Stimulated activated CD4-positive, alpha-beta T cell treated with anti-CD3 and anti-CD28 coated beads, TNF-alpha, amount 100 ng/mL, for 1 hour (primary cell): ENCODE results near the gene PRDM2.
"Not testable (repeated sequence)": the region's sequence is repeated elsewhere in the genome, so short reads cannot be mapped to it uniquely, and the experiment has no call there.

Experiments used
- DNase-seq, 3 donors: peaks; one replicate each; pipeline ENCODE4 v3.0.0-alpha.2; 2020; ENCODE audit warnings: low read depth in 3 of 3, low spot score in 1 of 3

The PRDM2 gene

DNA sequence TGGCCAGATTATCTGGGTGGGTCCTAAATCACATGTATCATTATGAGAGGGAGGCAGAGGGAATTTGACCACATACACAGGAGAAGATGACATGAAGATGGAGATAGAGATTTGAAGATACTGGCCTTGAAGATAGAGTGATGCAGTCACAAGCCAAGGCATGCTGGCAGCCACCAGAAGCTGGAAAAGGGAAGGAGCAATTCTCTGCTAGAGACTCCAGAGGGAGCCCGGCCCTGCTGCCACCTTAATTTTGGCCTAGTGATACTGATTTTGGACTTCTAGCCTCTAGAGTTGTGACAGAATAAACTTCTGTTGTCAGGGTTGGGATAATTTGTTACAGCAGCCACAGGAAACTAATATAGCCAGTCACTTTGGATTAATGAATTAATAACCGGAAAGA, 2.2 kb upstream of the PRDM2 start:
- no peak for DNase-seq

- DNase-seq, result no peak
Measured at GRCh38 chr1:13699510-13699909, 478 bp upstream of the PRDM2 start.

DNA sequence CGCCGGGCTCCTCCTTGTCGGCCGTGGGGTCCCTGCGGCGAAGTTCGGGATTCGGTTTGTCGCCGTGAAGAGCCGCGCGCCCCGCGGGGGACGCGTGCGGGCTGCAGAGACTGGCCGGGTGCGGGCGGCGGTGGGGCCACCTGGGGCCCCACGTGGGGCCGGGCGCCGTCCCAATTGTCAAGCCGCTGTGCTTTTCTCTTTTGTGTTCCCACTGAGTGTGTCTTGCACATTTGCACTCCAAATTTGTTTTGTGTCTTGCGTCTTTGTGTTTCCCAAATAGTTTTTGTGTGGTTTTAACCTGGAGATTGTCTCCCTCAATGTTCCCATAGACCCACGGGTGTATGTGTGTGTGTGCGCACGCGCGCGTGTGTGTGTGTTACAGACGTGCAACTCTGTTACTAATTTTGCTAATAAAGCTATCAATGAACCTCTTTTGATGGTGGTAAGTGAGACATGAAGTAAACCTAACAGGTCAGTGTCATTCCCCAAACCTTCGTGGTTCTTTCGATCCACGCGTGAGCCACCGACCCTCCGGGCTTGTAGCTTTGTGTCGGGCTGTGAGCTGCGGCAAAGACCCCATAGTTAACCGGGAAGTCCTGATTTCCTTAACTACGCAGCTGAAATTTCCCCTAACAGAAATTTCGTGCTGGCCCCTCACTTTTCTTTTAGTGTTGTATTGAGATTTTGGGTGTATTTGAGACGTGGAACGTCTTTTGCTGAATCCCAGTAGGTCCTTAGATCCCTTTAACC, 708 bp downstream of the PRDM2 start:
- DNase-seq, result peak in 2 of 3 donors; percentile 24 to 41

GRCh38 chr1:13701271-13701640, 1.3 kb downstream of the PRDM2 start:
- DNase-seq, result no peak

DNA sequence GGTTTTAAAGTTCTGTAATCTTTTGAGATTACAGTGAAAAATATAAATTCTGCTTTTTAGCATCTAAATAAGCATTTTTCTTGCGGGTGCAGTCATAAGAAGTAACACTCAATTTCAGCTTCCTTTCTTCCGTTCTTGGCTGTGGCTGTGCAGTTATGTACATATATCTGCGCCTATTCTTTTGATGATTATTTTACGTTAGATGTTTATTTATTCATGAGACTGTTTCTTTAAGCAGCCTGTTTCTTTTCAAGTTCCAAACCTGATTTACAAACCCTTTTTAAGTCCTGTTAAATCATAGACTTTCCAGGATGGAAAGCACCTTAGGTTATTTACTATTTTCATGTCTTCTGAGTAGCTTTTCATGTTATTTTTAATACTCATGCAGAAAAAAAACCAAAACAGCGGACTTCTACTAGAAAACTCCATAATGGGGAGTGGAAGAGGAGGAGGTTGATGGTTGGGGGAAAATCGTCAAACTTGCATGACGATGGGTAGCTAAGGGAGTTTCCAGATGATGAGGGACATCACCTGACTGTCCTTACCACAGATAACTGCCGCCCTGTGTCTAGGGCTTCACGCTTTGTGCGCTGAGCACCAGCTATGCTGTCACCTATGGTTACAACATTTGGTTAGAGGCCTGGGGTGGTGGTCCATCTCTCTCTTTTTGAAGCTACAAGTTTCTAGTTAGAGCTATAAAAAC, 2.6 kb downstream of the PRDM2 start:
- peak in 2 of 3 donors; percentile 20 to 51 for DNase-seq

DNA sequence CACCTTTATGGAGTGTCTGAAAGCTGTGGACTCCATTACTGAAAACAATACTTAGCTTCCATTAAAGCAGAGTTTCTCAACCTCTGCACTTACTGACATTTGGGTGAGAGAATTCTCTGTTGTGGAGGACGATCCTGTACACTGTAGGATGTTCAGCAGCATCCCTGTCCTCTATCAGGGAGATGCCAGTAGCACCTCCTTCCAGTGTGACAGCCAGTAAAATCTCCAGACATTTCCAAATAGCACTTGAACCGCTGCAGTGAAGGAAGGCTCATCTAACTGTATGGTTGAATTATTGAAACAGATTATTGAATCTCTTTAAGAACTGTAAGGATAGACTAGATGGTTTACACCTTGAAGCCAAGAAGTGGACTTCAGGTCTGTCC, 3.1 kb downstream of the PRDM2 start:
- DNase-seq, result no peak

DNA sequence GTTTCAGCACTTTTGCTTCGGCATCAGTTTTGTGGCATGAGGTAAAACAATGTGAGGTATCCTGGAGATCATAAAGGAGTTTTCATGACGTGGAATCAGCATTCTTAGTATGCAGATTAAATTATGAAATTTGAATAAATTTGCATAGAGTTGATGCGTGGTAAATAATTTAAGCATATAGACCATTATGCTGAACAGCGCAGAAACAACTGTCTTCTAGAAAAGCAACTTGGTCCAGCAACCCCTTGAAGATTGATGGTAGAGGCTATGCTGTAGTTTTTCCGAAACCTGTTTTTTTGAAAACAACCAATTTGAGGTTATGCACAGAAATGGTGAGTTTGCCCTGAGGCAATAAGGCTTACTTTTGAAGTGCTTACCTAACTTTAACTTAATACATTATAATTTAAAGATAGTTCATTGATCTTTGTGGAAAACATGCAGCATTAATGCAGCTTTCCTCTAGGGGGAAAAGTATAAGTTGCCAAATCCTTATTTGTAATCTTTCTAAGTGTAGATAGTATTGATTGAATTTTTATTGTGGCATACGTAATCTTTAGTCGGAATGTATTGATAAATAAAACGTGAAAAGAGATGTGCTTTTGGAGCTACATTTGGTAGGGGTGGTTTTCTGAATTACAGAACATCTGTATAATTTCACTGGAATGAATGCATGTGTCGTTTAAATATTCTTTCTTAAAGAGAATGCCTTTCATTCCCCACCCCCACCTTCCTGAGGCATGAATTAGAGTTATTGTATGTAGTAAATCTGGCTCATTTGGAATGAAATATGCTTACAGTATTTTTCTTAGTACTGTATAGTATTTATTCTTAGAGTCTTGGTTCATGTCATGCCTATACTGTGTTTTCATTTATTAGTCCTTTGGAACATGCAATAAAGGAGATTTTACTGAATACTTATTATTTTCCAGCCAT, 3.8 kb downstream of the PRDM2 start:
- DNase-seq, result no peak

DNA sequence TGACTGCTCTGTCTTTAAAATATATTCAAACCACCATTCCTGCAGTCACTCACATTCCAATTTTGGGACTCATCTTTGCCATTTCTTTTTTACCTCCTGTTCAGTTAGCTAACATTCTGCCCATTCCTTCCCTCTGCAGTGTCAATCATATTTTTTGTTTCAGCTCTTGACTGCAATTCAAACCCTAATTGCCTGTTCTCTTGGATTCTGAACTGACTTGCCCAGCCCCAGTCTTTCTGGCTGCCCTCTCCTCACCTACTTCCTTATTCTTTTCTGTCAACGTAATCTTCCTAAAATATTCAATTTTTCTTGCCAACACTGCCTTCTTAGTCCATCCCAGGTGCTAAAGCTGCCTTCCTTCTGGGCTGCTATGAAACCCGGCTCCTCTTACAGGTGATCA, 6.1 kb downstream of the PRDM2 start:
- no peak for DNase-seq

GRCh38 chr1:13707164-13707563, 7.2 kb downstream of the PRDM2 start:
- DNase-seq, result no peak

DNA sequence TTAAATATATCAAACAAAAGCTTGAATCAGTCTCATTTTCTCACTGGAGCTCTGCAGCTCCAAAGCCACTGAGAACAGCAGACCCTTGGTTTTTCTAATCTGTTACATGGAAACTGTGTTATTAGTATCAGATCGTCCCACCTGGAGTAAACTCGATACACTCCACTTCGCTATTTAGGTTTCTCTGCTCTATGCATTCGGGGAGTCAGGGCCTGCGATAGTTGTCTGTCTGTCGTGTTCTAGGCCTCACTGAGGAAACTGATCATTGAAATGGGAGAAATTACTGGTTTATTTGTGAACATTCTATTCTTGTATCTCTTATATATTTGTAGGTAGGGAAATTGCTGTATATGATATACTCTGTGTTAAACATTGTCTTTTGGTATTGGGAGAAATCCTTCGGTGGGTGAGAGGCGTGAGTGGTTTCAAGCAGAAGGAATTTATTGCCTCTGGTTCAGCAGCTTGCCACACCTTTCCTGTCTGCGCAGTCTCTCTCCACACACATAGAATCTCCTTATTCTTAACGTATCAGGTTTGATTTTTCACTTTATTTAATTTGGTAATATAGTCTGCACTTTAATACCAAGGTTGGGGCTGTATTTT, 8.5 kb downstream of the PRDM2 start:
- DNase-seq, result no peak

DNA sequence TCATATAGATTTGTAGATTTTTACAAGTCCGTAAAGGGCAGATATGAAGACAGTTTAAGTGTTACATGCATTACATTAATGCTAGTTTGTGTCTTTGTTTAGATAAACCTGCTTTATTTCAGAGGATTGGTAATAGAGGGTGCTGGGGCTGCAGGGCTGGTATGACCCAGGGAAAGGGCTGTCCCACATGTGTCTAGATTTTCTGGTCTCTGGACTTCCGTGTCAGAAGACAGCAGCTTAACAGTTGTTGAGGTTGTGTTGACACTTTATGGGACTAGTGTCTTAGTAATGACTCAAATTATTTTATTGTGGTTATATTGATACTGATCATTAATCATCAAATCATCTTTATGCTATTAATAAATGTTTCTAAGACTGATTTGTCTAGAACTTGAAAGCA, 10.1 kb downstream of the PRDM2 start:
- DNase-seq, result no peak

DNA sequence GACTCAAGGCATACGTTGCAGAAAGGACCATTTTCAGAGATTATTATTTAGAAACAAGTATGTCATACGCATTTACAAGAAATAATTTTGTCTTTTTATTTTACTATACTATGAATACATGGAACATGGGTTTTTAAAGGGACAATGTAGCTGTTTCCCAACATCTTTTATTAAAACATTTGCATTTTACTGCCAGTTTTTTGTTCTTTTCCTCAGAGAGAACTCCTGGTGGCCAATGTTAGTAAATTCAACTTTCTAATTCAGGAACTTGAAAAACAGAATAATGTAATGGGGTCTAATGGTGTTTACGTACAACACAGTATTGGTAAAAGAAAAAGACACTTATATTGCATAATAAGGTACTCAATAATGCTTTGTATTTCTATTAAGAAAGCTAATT, 14.9 kb downstream of the PRDM2 start:
- DNase-seq, result no peak

DNA sequence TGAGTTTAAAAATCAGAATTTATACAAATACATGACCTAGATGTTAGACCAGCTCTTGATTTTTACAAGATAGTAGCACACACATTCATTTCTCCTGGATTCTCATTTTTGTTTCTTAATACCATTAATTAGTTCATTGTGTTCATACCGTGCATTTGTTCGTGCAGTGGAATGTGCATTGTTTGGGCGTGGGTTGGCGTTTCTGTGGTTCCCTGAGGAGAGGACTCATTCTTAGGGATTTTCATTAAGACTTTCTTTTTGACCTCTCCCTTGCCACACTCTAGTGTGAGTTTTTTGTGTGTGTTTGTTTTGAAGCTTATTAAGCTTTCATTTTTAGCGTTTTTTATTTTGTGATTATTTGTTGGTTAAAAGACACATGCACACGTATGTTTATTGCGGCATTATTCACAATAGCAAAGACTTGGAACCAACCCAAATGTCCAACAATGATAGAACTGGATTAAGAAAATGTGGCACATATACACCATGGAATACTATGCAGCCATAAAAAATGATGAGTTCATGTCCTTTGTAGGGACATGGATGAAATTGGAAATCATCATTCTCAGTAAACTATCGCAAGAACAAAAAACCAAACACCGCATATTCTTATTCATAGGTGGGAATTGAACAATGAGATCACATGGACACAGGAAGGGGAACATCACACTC, 15.8 kb downstream of the PRDM2 start:
- DNase-seq, result not testable (repeated sequence)

- no peak for DNase-seq
Measured at GRCh38 chr1:13722808-13723360, 22.9 kb downstream of the PRDM2 start.

DNA sequence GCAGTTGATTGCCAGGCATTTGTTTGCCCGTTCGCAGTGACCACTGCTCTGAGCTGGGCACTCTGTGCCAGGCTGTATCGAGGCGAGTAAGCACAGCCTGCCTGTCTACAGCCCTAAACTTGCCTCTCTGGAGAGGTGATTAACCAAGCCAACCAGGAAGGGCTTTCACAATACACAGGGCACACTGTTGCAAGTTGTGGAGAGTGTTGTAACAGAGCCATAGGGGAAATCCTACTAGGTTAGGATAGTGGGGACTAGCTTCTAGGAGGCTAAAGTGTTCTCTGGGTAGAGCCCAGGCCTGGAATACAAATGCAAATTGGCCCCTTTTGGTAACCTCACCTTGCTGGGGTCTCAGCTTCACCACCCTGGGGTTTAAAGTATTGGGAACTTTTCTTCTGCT, 23.8 kb downstream of the PRDM2 start:
- no peak for DNase-seq

GRCh38 chr1:13725714-13726175, 25.8 kb downstream of the PRDM2 start:
- peak in 2 of 3 donors; percentile 22 to 38 for DNase-seq

DNA sequence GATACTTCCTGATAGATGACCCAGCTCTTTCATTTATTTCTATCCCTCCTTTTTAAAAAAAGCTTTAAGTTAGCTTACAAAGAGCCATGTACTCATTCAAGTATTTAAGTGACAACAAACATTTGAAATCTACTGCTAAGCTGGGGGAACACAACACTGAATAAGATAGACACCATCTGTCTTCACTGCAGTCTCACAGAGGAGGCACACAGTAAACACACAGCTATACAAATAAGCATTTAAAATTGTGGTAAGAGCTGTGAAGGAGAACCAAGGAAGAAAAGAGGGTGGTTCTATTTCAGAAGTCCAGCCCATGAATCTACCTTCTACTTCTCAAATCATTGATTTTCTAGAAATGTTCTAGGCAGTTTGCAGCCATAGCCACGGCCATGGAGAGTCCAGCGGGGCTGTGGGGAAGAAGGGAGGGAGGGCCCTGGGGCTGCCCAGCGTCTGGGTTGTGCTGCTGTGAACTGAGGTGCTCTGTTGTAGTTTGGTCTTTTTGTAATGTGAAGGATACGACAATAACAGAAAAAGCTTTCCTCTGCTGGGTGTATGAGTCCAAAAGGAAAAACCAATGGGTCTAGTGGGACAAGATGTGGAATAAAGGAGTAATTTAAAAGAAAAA, 28.2 kb downstream of the PRDM2 start:
- no peak for DNase-seq

DNA sequence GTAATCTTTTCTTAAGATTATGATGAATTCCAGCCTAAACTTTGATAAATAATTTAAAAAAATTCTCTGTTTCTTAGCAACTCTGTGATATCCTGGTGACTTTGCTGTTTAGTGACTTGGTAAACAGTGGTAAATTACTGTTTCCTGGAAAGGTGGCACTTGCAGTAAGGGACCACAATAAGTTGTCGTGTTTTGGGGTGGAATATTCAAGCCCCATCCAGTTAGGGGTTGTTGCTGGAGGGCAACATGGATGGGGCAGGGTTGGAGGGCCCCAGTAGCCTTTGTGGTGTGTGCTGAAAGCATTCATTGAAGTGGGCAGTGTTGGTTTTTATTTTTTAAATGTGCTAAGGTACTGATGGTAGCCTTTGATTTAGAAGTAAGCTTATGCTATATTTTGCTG, 30.3 kb downstream of the PRDM2 start:
- DNase-seq, result no peak

GRCh38 chr1:13730751-13731482, 30.9 kb downstream of the PRDM2 start:
- DNase-seq, result peak; percentile 46 to 68 (median 62)
